NB4 (cell line): Measurements from ENCODE around the gene RSF1.

Experiments used
- CTCF ChIP-seq: IDR thresholded peaks from one replicate; pipeline ENCODE4 v1.5.1; 2012; ENCODE audit warnings: low read depth, low read length
- MAX ChIP-seq: IDR thresholded peaks from 2 replicates; pipeline ENCODE4 v1.6.1; 2011; ENCODE audit warnings: low read depth, low read length
- POLR2A ChIP-seq: IDR thresholded peaks from 2 replicates; pipeline ENCODE4 v1.6.1; 2011; ENCODE audit warnings: mild to moderate bottlenecking; ENCODE audit not compliant: insufficient read length; ENCODE audit errors: extremely low read depth

GRCh38 chr11:77865805-77866204, 45.3 kb upstream of the RSF1 start:
- TF ChIP-seq CTCF (no peak), POLR2A (no peak), MAX (no peak)
